GM18507 (cell line): ENCODE measurements around the gene RAB44.
A peak's percentile ranks its signal among the peaks of the same experiment; 100 is the strongest.

Source experiments
- DNase-seq: peaks from one replicate; pipeline ENCODE4 v3.0.0; 2011; ENCODE audit warnings: low read depth; ENCODE audit not compliant: insufficient read length; ENCODE audit errors: extremely low spot score
- FAIRE-seq: peaks from 2 replicates; lab custom pipeline; 2011; peaks lifted over from hg19 to GRCh38; lab: Jason Lieb, UNC

The RAB44 gene

DNA sequence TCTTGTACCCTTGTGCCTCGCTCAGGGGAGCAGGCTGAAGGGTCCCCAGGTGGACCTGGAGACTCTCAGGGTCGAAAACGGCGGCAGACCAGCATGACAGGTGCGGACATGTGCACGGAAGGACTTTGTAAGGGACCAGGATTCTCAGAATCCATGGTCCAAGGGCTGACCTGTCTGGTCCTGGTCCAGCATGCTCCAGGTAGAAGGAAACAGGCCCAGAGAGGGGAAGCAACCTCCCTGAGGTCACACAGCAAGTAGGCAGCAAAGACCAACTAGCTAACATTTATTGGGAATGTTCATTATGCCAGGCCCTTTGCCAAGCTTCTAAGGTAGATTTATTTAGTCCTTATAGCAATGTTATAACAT is 13.2 kb upstream of the RAB44 start:
- no peak for DNase-seq
- FAIRE-seq: no peak

DNA sequence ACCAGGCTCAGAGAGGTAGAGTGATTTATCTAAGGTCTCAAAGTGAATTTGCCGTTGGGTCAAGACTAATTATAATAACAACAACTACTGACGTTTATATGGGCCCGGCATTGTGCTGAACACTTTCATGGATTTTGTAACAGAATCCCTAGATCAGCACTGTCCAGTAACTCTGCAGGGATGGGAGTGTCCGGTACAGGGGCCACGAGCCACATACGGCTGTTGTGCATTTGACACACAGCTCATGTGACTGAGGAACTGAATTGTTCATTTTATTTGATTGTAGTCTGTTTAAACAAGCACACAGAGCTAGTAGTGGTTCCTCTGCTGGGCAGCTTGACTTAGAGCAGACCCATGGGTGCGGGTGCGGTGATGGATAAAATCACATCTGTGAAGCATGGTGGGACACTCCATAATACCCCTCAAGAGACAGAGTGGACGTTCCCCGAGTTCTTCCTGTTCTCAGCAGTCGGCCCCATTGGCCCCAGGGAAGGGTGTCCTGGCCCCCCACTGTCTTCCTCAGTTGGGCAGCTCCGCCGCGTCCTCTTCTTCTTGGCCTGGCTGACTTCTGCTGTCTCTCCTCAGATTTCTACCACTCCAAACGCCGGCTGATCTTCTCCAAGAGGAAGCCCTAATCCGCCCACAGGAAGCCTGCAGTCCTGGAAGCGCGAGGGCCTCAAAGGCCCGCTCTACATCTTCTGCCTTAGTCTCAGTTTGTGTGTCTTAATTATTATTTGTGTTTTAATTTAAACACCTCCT is 12.3 kb upstream of the RAB44 start:
- FAIRE-seq (no peak), DNase-seq (no peak)

DNA sequence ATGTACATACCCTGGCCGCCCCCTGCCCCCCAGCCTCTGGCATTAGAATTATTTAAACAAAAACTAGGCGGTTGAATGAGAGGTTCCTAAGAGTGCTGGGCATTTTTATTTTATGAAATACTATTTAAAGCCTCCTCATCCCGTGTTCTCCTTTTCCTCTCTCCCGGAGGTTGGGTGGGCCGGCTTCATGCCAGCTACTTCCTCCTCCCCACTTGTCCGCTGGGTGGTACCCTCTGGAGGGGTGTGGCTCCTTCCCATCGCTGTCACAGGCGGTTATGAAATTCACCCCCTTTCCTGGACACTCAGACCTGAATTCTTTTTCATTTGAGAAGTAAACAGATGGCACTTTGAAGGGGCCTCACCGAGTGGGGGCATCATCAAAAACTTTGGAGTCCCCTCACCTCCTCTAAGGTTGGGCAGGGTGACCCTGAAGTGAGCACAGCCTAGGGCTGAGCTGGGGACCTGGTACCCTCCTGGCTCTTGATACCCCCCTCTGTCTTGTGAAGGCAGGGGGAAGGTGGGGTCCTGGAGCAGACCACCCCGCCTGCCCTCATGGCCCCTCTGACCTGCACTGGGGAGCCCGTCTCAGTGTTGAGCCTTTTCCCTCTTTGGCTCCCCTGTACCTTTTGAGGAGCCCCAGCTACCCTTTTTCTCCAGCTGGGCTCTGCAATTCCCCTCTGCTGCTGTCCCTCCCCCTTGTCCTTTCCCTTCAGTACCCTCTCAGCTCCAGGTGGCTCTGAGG is 11.5 kb upstream of the RAB44 start:
- FAIRE-seq: no peak
- DNase-seq: no peak

DNA sequence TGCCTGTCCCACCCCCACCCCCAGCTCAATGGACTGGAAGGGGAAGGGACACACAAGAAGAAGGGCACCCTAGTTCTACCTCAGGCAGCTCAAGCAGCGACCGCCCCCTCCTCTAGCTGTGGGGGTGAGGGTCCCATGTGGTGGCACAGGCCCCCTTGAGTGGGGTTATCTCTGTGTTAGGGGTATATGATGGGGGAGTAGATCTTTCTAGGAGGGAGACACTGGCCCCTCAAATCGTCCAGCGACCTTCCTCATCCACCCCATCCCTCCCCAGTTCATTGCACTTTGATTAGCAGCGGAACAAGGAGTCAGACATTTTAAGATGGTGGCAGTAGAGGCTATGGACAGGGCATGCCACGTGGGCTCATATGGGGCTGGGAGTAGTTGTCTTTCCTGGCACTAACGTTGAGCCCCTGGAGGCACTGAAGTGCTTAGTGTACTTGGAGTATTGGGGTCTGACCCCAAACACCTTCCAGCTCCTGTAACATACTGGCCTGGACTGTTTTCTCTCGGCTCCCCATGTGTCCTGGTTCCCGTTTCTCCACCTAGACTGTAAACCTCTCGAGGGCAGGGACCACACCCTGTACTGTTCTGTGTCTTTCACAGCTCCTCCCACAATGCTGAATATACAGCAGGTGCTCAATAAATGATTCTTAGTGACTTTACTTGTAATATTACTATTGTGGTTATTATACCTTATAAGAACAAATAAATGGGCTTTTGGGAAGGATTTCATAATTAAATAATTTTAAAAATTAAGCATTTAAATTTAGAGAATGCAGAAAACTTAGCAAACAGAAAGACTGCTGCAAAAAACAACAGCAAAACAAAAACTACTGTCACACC is 10.7 kb upstream of the RAB44 start:
- no peak for FAIRE-seq
- no peak for DNase-seq

DNA sequence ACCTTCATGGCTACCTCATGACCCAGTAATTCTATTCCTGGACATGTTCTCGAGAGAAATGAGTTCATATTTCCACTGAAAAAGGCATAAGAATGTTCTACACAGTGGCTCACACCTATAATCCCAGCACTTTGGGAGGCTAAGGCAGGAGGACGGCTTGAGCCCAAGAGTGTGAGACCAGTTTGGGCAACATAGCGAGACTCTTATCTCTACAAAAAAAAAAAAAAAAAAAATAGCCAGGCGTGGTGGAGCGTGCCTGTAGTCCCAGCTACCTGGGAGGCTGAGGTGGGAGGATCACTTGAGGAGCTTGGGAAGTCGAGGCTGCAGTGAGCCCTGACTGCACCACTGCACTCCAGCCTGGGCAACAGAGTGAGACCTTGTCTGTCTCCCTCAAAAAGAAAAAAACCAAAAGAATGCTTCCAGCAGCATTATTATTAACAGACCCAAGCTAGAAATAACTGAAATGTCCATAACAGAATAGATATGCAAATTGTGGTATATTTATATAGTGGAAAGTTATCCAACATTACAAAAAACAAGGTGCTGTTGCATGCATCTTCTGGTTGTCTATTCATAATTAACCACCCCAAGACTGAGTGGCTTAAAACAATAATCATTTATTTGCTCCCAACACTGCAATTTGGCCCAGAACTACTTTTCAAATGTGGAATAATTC is 9.4 kb upstream of the RAB44 start:
- FAIRE-seq (peak; percentile 31), DNase-seq (no peak)

DNA sequence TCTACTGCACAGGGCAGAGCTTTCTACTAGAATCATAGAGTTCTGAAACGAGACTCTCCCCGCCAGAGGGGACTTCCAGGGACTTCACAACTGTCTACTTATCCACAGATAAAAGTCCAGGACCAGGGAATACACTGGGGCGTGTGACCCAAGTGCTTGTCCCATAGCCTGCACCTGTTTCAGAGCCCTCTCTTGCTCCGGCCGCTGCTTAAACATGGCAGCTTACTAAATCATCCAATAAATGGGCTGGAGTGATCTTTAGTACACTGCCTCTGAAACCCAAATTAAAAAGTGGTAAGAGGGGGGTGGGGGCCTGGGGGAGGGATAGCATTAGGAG is 8.9 kb upstream of the RAB44 start:
- FAIRE-seq: no peak
- no peak for DNase-seq

DNA sequence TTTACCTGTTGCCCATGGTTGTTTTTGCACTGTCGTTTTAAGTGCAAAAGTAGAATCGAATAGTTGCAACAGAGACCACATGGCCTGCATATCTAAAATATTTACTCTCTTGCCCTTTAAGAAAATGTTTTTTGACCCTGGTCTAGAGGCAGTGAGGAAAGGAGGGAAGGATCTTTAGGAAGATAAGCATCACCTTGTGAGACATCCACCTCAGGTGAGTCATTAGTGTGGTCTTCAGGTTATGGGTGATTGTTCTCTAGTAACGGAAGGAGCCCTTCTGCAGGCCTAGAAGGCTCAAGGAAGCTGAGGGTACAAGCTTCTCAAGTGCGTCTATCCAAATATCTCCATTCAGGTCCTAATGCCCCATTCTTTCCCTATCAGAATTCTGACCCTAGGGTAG is 6.6 kb upstream of the RAB44 start:
- DNase-seq (no peak), FAIRE-seq (no peak)

DNA sequence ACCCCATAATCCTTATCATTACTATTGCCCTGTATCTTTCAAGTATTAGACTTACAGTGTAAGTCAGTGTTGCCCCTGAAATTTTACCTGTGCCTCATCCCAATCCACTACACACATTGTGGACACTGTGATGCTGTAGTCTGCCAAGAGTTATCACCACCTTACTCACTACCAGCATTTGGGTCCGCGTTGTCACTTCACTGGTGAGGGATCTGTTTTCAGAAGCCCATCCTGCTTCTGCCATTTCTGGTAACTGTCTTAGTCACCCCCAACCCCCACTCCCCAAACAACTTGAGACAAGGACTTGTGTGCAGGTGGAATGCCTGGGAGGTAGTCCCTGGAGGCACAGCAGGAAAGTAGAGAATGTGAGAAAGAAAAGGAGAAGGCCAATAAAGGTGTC is 6.0 kb upstream of the RAB44 start:
- DNase-seq (no peak), FAIRE-seq (no peak)

DNA sequence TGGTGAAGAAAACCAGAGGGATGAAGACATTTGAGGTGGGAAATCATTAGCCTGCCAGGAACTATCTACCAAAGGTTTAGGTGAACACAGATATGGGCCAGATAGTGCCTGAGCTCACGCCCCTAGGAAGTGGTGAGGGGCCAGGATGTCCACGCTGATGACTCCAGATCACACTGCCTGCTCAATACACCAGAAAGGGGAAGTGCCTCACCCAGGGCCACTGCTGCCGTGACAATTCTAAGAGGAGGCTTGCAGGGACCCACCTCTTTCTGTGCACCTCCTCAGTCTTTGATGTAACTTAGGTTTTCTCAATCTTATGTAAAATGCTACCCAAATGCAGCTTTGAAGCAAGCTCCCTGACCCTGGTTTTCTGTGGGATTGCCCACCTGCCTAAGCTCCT is 5.4 kb upstream of the RAB44 start:
- DNase-seq (peak; percentile 60), FAIRE-seq (peak; percentile 87)

DNA sequence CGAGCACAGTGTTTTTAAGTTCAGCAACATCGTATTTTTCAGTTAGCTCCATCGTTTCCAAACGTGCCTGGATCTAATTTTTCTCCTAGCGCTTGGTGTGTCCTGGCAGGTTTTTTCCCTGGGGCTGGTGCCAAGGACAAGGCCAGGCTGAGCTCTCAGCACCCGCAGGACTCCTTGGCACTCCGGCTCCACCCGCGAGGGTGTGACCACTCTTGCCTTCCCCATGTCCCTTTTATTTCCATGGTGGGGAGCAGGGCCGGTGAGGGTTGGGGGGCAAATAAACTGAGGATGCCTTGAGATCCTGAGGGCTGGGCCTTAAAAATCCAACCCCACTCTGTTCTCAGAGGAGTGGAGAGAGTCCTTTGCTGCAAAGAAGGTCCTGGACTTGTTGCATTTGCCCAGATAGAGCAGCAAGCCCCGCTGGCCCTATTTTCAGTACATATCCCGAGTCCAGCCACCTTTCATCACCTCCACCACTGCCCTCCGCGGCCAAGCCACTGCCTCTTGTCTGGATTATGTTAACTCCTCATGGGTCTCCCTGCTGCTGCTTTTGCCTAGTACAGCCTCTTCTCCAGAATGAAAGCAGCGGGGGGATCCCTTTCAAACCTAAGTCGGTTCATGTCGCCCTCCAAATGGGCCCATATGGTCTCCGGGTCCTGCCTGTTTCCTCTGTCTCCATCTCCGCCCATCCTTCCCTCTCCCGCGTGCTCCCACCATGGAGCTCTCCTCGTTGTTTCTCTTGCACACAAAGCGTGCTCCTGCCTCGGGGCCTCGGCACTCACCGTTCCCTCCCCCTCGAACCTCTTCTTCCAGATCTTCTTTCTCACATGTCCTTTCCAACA is 4.5 kb upstream of the RAB44 start:
- FAIRE-seq (no peak), DNase-seq (no peak)

DNA sequence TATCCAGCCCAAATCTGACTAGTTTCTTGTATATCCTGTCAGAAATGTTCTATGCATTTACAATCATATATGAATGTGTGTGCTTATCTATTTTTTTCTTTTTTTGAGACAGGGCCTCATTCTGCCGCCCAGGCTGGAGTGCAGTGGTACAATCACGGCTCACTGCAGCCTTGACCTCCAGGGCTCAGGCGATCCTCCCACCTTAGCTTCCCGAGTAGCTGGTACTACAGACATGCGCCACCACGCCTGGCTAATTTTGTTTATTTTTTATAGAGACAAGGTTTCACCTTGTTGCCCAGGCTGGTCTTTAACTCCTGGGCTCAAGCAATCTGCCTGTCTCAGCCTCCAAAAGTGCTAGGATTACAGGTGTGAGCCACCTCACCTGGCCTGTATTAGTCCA is 3.0 kb upstream of the RAB44 start:
- DNase-seq (no peak), FAIRE-seq (no peak)

DNA sequence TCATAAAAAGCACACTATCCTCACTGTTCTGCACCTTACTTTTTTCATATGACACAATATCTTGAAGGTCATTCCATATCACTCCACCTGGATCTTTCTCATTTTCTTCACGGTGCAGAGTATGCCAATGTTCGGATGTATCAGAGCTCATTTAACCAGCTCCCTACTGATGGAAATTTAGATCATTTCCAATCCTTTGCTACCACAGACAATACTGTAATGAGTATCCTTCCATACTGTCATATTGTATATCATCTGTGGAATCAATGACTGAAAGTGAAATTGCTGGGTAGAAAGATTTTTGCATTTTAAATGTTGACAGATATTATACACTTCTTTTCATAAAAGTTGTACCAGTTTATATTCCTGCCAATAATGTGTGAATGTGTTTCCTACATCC is 2.2 kb upstream of the RAB44 start:
- DNase-seq (no peak), FAIRE-seq (no peak)

DNA sequence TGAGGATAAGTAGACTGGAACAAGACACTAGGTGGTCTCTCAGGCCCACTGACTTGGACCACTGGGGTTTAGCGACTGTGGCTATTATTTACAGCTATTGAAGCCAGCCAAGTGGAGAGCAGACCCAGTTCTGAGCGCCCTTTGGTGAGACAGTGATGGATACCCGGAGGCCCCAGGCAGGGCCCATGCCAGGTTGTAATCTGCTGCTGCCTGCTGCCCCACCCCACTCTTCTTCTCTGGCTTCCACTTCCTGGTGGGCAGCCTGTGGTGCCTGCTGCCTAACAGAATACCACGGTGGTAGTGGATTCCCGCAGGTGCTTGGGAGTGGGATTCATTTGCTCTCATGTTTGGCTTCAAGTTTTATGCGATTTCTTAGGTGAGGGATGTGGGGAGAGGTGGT is 570 bp downstream of the RAB44 start:
- FAIRE-seq: no peak
- no peak for DNase-seq

DNA sequence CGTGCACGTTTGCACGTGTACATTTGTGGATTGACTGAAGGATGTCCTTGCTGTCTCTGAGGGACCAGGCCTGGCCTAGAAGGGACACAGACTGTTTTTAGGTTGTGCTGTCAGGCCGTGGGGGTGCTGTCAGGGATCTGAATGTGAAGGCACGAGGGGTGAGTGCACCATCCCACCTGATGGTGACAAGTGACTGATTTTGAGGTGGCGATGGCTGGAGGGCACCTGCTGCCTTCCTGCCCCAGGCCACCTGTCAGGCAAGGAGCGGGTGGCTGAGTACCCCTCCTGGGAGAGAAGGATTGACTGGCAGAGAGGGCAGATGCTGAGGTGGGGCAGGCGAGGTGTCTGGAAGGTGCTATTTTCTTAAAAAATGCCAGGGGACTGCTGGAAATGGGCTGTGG is 1.2 kb downstream of the RAB44 start:
- FAIRE-seq: no peak
- DNase-seq: no peak

DNA sequence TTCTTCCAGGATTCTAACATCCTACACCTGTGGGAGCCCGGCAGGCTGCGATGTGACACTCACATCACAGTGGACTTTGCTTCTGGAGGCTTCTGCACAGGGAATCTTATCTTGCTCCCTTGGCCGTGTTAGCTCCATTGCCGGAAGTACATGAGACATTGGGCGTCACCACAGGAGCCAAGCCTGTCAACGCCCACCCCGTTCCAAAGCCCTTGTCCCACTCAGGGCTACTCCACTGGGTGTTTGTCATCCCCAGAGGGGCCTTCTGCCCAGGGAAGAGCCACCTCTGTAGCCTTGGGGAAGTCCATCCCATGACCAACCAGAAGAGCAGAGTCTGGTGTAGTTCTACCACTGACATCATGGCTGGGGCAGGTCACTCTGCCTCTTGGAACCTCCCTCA is 1.7 kb downstream of the RAB44 start:
- DNase-seq: no peak
- no peak for FAIRE-seq

DNA sequence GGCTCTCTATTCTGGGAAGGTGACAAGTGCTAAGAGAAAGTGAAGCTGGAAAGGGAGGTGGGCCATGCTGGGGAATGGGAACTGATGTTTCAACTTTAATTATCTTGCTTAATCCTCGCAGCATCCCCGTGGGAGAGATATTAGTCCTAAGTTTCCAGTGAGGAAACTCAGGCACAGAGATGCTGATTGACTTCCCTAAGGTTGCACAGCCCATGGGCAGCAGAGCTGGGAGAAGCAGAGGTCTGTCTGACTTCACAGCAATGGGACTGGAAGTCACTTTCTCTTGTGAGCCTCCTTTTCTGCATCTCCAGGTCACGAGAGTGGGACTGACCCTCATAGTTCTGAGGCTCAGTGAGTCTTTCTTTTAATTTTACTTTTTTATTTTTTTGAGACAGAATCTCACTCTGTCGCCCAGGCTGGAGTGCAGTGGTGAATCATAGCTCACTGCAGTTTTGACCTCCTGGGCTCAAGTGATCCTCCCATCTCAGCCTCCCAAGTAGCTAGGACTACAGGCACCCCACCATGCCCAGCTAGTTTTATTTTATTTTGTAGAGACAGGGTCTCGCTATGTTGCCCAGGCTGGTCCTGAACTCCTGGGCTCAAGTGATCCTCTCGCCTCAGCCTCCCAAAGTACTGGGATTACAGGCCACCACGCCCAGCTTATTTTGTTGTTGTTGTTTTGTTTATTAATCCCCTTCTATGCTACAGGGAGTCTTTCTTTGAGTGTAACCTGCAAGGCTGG is 2.6 kb downstream of the RAB44 start:
- DNase-seq (no peak), FAIRE-seq (no peak)

DNA sequence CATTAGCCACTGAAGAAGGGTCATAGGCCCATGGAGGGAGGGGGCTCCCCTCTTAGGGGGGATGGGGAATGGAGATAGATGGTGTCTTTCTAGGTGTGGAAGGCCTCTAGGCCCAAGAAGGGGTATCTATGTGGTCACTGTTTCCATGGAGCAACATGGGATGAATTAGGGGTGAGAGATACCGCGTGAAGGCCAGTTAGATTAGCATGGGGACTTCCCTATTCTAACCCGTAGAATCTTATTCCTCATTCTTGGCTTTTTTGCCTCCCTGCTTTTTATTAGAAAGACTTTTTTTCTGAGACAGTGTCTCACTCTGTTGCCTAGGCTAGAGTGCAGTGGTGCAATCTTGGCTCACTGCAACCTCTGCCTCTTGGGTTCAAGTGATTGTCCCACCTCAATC is 3.2 kb downstream of the RAB44 start:
- FAIRE-seq: no peak
- DNase-seq: no peak

DNA sequence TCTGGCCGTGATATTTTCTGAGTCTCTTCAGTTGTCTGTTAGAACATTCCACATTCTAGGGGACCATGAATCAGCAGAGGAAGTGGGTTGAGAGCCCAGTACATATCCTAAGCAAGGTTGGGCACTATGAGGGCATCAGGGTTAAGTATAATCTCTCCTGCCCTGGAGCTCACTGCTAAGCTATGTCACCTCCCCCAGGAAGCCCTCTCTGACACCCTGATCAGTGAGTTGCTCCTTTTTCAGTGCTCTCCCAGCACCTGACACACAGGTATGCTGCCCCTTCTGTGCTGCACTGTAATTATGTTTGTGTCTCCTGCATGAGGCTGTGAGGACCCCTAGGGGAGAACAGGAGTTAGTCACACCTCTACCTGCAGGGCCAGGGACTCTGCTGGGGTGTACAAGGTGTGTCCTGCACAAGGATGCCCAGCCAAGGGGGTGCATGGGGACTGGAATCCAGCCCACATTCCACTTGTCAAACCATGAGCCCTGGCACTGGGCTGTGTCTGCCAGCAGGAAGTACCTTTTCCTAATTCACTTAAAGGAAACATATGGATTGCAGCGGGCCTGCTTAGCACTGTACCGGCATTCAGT is 3.9 kb downstream of the RAB44 start:
- no peak for DNase-seq
- FAIRE-seq: no peak
